ENCODE data around the gene CTSE. TPM values are rescaled to one million over a fixed set of nuclear protein-coding genes. Genes with fewer than 3 reads are reported as not detected.
"Not testable (repeated sequence)": the region's sequence is repeated elsewhere in the genome, so short reads cannot be mapped to it uniquely, and the experiment has no call there.

The CTSE gene
- total and polyA plus RNA-seq, 12 donors, result 0.01 TPM; not detected in 11

DNA sequence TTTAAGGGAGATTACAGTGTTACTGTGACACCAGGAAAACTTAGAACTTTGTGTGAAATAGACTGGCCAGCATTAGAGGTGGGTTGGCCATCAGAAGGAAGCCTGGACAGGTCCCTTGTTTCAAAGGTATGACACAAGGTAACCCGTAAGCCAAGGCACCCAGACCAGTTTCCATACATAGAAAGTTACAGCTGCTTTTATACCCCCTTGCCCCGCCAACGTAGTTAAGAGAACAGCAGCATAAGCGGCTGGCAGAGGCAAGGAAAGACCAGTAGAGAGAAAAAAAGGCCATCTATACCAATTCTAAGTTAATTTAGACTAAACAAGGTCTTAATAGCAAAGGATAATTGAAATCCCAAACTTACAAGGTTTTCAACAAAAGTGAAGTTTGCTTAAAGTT, 29.9 kb upstream of the CTSE start:
- H3K9me3 ChIP-seq; intact Hi-C loops (cut with DNase I); ATAC-seq; H3K27me3 ChIP-seq; H3K4me3 ChIP-seq; H3K27ac ChIP-seq; H3K36me3 ChIP-seq; DNase-seq: not testable (repeated sequence)
- 96% methylated on average over 4 of the region's 4 CpGs for WGBS, 2 donors
- peaks cover 0 to 21% (median 0%) of the 10 kb centered on the region in 9 donors for H3K4me1 ChIP-seq

DNA sequence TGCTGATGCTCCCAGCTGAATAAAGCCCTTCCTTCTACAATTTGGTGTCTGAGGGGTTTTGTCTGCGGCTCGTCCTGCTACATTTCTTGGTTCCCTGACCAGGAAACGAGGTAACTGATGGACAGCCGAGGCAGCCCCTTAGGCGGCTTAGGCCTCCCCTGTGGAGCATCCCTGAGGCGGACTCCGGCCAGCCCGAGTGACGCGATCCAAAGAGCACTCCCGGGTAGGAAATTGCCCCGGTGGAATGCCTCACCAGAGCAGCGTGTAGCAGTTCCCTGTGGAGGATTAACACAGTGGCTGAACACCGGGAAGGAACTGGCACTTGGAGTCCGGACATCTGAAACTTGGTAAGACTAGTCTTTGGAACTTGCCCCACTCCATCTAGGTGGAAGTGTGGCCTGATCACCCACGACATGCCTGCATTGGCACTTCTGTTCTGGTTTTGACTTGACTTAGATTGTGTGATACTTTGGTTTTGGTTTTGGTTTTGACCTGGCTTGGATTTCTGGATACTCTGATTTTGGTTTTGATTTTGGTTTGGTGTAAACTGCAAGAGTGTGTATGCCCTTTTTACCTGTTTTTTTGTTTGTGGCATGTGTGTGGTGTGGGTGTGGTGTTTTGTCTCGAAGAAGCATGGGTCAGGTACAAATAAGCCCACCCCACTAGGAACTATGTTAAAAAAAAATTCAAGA, 29.4 kb upstream of the CTSE start, which contains the start of gene RHEX:
Gene RHEX (plus strand): TSS at position 255 of the 692 bp plus-strand sequence. CDS start 44,656 bp downstream, outside the sequence.
- H3K4me1 ChIP-seq, result peaks cover 0 to 26% (median 0%) of the 10 kb centered on the region in 9 donors
- ATAC-seq; H3K27me3 ChIP-seq; H3K4me3 ChIP-seq; DNase-seq; H3K36me3 ChIP-seq; intact Hi-C loops (cut with DNase I); H3K9me3 ChIP-seq; H3K27ac ChIP-seq: not testable (repeated sequence)
- 93 to 94% methylated on average over 17 of the region's 17 CpGs for WGBS, 2 donors

DNA sequence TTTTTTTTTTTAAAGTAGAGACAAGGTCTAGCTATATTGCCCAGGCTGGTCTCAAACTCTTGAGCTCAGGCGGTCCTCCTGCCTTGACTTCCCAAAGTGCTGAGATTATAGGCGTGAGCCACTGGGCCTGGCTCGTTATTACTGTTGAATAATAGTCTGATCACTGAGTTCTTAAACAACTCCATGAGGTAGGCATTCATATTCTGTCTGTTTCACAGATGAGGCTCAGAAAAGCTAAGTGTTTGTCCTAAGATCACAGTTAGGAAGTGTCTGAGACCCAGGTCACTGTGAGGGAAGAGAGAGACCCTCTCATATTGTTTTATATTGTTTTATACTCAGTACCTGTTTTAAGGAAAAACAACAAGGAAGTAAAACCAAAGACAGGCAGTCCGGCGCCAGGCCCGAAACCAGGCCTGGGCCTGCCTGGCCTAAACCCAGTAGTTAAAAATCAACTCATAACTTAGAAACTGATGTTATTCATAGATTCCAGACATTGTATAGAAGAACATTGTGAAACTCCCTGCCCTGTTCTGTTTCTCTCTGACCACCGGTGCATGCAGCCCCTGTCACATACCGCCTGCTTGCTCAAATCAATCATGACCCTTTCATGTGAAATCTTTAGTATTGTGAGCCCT, 28.7 kb upstream of the CTSE start:
- intact Hi-C loops (cut with DNase I); ATAC-seq: not testable (repeated sequence)
- WGBS, 2 donors, result 88 to 100% methylated on average over 4 to 6 of the region's 8 CpGs

DNA sequence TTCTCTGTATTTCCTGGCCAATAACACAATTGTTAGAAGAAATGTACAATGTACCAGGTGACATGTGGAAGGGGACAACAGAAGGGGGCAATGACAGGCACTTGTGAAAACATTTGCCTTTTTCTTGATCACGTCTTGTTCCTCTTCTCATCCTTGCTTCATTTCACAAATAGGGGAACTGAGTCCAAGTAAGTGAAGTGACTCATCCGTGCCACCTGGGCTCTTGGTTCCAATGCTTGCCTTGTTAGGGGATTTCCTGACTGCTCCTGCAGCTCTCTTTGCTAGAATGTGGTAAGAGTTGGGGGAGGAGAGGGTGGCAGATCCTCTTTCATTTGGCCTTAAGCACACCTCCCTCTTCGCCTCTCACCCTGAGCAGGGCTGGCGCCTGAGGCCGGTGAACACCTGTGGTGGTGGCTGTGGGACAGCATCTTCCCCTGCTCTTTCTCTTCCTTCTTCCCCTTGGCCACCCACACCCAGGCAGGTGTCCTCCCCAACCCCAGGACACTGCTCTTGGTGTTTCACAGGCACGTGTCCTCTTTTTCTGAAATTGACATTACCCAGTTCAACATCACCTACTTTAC, 27.1 kb upstream of the CTSE start:
- no peak overlapping the region for H3K4me3 ChIP-seq
- TF ChIP-seq, protein P1, sequence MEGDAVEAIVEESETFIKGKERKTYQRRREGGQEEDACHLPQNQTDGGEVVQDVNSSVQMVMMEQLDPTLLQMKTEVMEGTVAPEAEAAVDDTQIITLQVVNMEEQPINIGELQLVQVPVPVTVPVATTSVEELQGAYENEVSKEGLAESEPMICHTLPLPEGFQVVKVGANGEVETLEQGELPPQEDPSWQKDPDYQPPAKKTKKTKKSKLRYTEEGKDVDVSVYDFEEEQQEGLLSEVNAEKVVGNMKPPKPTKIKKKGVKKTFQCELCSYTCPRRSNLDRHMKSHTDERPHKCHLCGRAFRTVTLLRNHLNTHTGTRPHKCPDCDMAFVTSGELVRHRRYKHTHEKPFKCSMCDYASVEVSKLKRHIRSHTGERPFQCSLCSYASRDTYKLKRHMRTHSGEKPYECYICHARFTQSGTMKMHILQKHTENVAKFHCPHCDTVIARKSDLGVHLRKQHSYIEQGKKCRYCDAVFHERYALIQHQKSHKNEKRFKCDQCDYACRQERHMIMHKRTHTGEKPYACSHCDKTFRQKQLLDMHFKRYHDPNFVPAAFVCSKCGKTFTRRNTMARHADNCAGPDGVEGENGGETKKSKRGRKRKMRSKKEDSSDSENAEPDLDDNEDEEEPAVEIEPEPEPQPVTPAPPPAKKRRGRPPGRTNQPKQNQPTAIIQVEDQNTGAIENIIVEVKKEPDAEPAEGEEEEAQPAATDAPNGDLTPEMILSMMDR (IDR thresholded peaks at IDR 0.05), result no peak
- DNase-seq, result no peak
- ATAC-seq, result no peak
- intact Hi-C loops (cut with DNase I), result no loop called here
- no peaks in the 10 kb centered on the region for H3K9me3 ChIP-seq
- H3K36me3 ChIP-seq, result no peaks in the 10 kb centered on the region
- peaks cover 0 to 26% (median 0%) of the 10 kb centered on the region in 9 donors for H3K4me1 ChIP-seq
- WGBS, 2 donors, result 83 to 88% methylated on average over 6 of the region's 6 CpGs
- no peak overlapping the region for H3K27ac ChIP-seq
- H3K27me3 ChIP-seq, result peaks cover 0 to 11% (median 0%) of the 10 kb centered on the region in 7 donors

More for the DNA sequence above, 28.7 kb upstream of the CTSE start:
- not testable (repeated sequence) for H3K9me3 ChIP-seq, DNase-seq, H3K36me3 ChIP-seq, H3K4me3 ChIP-seq, H3K27me3 ChIP-seq, H3K27ac ChIP-seq
- peaks cover 0 to 26% (median 0%) of the 10 kb centered on the region in 9 donors for H3K4me1 ChIP-seq

DNA sequence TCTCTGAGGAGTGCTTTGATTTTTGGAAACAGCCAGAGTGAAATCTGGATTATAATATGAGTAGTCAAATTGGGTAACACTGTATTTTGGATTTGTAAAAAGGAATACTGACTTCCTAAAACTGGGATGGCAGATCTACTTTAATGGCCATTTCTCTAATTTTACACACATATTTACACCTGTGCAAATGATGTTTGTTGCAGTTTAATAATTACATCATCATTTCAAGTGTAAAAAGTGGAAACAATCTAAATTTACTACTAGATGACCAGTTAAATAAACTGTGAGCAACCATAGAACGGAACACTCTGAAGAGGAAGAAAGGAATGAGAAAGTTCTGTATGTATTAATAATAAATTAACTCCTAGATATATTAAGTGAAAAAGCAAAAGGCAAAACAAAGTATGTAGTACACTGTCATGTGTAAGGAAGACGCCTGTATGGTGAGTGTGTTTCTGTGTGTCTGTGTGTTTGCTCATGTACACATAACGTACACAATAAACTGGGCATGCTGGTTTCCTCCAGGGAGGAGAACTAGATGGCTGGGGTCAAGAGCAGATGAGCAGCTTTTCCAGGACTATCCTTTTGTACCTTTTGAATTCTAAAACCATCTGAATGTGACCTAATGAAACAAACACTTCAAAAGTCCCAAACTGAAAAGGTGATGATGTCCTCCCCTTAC, 26.4 kb upstream of the CTSE start:
- peaks cover 0 to 26% (median 0%) of the 10 kb centered on the region in 9 donors for H3K4me1 ChIP-seq
- TF ChIP-seq, protein P1 (IDR thresholded peaks at IDR 0.05), result no peak
- H3K4me3 ChIP-seq, result no peak overlapping the region
- H3K9me3 ChIP-seq, result no peaks in the 10 kb centered on the region
- no peak overlapping the region for H3K27ac ChIP-seq
- DNase-seq, result no peak
- H3K27me3 ChIP-seq, result peaks cover 0 to 15% (median 0%) of the 10 kb centered on the region in 7 donors
- 87 to 95% methylated on average over 3 of the region's 3 CpGs for WGBS, 2 donors
- intact Hi-C loops (cut with DNase I), result no loop called here
- no peaks in the 10 kb centered on the region for H3K36me3 ChIP-seq
- no peak for ATAC-seq

Data from heart right ventricle (tissue), 16 donors.